ENCODE results near the gene WASHC2A.
"Not testable (repeated sequence)": the region's sequence is repeated elsewhere in the genome, so short reads cannot be mapped to it uniquely, and the experiment has no call there.

The WASHC2A gene

GRCh38 chr10:50112419-50113112 lies 44.8 kb downstream of the WASHC2A start:
- not testable (repeated sequence) for DNase-seq (ENCODE audit: low read depth, low spot score); H3K9me3 ChIP-seq (ENCODE audit: low read depth, low read length); H3K27ac ChIP-seq; H3K4me3 ChIP-seq; H3K9ac ChIP-seq (ENCODE audit: insufficient read length); H3K36me3 ChIP-seq (ENCODE audit: insufficient read depth, low read length)

GRCh38 chr10:50126765-50127164 lies 59.0 kb downstream of the WASHC2A start:
- DNase-seq (ENCODE audit: low read depth, low spot score); H3K9me3 ChIP-seq (ENCODE audit: low read depth, low read length): not testable (repeated sequence)

GRCh38 chr10:50127770-50128292 lies 60.1 kb downstream of the WASHC2A start:
- H3K4me3 ChIP-seq; H3K27ac ChIP-seq; H3K9ac ChIP-seq (ENCODE audit: insufficient read length); H3K9me3 ChIP-seq (ENCODE audit: low read depth, low read length); H3K36me3 ChIP-seq (ENCODE audit: insufficient read depth, low read length); DNase-seq (ENCODE audit: low read depth, low spot score): not testable (repeated sequence)

More at GRCh38 chr10:50126765-50127164, 59.0 kb downstream of the WASHC2A start:
- not testable (repeated sequence) for H3K36me3 ChIP-seq (ENCODE audit: insufficient read depth, low read length); H3K27ac ChIP-seq; H3K9ac ChIP-seq (ENCODE audit: insufficient read length); H3K4me3 ChIP-seq

- not testable (repeated sequence) for H3K36me3 ChIP-seq (ENCODE audit: insufficient read depth, low read length); DNase-seq (ENCODE audit: low read depth, low spot score); H3K9me3 ChIP-seq (ENCODE audit: low read depth, low read length); H3K27ac ChIP-seq; H3K9ac ChIP-seq (ENCODE audit: insufficient read length); H3K4me3 ChIP-seq
Measured at GRCh38 chr10:50131245-50131965, 63.7 kb downstream of the WASHC2A start.

- H3K9ac ChIP-seq (ENCODE audit: insufficient read length); H3K4me3 ChIP-seq; H3K9me3 ChIP-seq (ENCODE audit: low read depth, low read length); H3K36me3 ChIP-seq (ENCODE audit: insufficient read depth, low read length); DNase-seq (ENCODE audit: low read depth, low spot score); H3K27ac ChIP-seq: not testable (repeated sequence)
Measured at GRCh38 chr10:50132322-50132721, 64.6 kb downstream of the WASHC2A start.

- not testable (repeated sequence) for H3K9me3 ChIP-seq (ENCODE audit: low read depth, low read length); H3K4me3 ChIP-seq; H3K9ac ChIP-seq (ENCODE audit: insufficient read length); H3K27ac ChIP-seq; H3K36me3 ChIP-seq (ENCODE audit: insufficient read depth, low read length); DNase-seq (ENCODE audit: low read depth, low spot score)
Measured at GRCh38 chr10:50132841-50133240, 65.1 kb downstream of the WASHC2A start.

- H3K27ac ChIP-seq; H3K9me3 ChIP-seq (ENCODE audit: low read depth, low read length); H3K4me3 ChIP-seq; H3K9ac ChIP-seq (ENCODE audit: insufficient read length); H3K36me3 ChIP-seq (ENCODE audit: insufficient read depth, low read length); DNase-seq (ENCODE audit: low read depth, low spot score): not testable (repeated sequence)
Measured at GRCh38 chr10:50143512-50144174, 75.9 kb downstream of the WASHC2A start.

- not testable (repeated sequence) for H3K27ac ChIP-seq; DNase-seq (ENCODE audit: low read depth, low spot score); H3K9ac ChIP-seq (ENCODE audit: insufficient read length); H3K4me3 ChIP-seq; H3K36me3 ChIP-seq (ENCODE audit: insufficient read depth, low read length); H3K9me3 ChIP-seq (ENCODE audit: low read depth, low read length)
Measured at GRCh38 chr10:50145575-50145974, 77.8 kb downstream of the WASHC2A start.

- Histone ChIP-seq H3K27ac (no peak overlapping the region), H3K9me3 (ENCODE audit: low read depth, low read length) (no peaks in the 10 kb centered on the region), H3K36me3 (ENCODE audit: insufficient read depth, low read length) (no peaks in the 10 kb centered on the region), H3K4me3 (no peak overlapping the region), H3K9ac (ENCODE audit: insufficient read length) (no peak overlapping the region)
- DNase-seq (ENCODE audit: low read depth, low spot score) = no peak
- TF ChIP-seq FOXP2 (optimal IDR thresholded peaks at IDR 0.05; ENCODE audit: control extremely low read depth, extremely low read length, insufficient read depth) = no peak
Measured at GRCh38 chr10:50152792-50153272, 85.1 kb downstream of the WASHC2A start.

GRCh38 chr10:50157868-50158267 lies 90.1 kb downstream of the WASHC2A start:
- not testable (repeated sequence) for H3K4me3 ChIP-seq; DNase-seq (ENCODE audit: low read depth, low spot score); H3K27ac ChIP-seq; H3K9ac ChIP-seq (ENCODE audit: insufficient read length); H3K9me3 ChIP-seq (ENCODE audit: low read depth, low read length); H3K36me3 ChIP-seq (ENCODE audit: insufficient read depth, low read length)

GRCh38 chr10:50159856-50160255 lies 92.1 kb downstream of the WASHC2A start:
- DNase-seq (ENCODE audit: low read depth, low spot score); H3K9ac ChIP-seq (ENCODE audit: insufficient read length); H3K27ac ChIP-seq; H3K36me3 ChIP-seq (ENCODE audit: insufficient read depth, low read length); H3K9me3 ChIP-seq (ENCODE audit: low read depth, low read length); H3K4me3 ChIP-seq: not testable (repeated sequence)

- not testable (repeated sequence) for DNase-seq (ENCODE audit: low read depth, low spot score); H3K36me3 ChIP-seq (ENCODE audit: insufficient read depth, low read length); H3K9me3 ChIP-seq (ENCODE audit: low read depth, low read length); H3K9ac ChIP-seq (ENCODE audit: insufficient read length); H3K27ac ChIP-seq; H3K4me3 ChIP-seq
Measured at GRCh38 chr10:50165038-50165437, 97.3 kb downstream of the WASHC2A start.

GRCh38 chr10:50167833-50168232 lies 100.1 kb downstream of the WASHC2A start:
- not testable (repeated sequence) for H3K9ac ChIP-seq (ENCODE audit: insufficient read length); H3K36me3 ChIP-seq (ENCODE audit: insufficient read depth, low read length); DNase-seq (ENCODE audit: low read depth, low spot score)

GRCh38 chr10:50169506-50169905 lies 101.8 kb downstream of the WASHC2A start:
- not testable (repeated sequence) for H3K9ac ChIP-seq (ENCODE audit: insufficient read length); H3K27ac ChIP-seq; H3K36me3 ChIP-seq (ENCODE audit: insufficient read depth, low read length); H3K4me3 ChIP-seq; H3K9me3 ChIP-seq (ENCODE audit: low read depth, low read length); DNase-seq (ENCODE audit: low read depth, low spot score)

More at GRCh38 chr10:50167833-50168232, 100.1 kb downstream of the WASHC2A start:
- H3K9me3 ChIP-seq (ENCODE audit: low read depth, low read length); H3K4me3 ChIP-seq; H3K27ac ChIP-seq: not testable (repeated sequence)
